PC-3 (cell line): ENCODE measurements around the gene SMG6. TPM values are rescaled to one million over a fixed set of nuclear protein-coding genes. Genes with fewer than 3 reads are reported as not detected.

Experiments used
- ATAC-seq: fragments of 200-7000 bp; cut with Tn5 transposase; 2 replicates; pipeline ENCODE4 v1.9.1; 2020; ENCODE audit warnings: mild to moderate bottlenecking, moderate library complexity
- BruUV-seq: library from RNA; stranded (reverse); fragments of 400-500 nt; replicated peaks from 2 replicates; lab custom pipeline; 2021; lab: Mats Ljungman, UMichigan
- CTCF ChIA-PET: fragments of 300-600 bp; sonication (Branson Sonifier 250); formaldehyde crosslinking; loops from one replicate; lab custom pipeline; 2022; ENCODE audit warnings: antibody characterized with exemption; lab: Charles Lee
- POLR2A ChIA-PET: fragments of 300-600 bp; sonication (Branson Sonifier 250); formaldehyde crosslinking; loops from one replicate; lab custom pipeline; 2022; ENCODE audit warnings: antibody characterized with exemption; ENCODE audit not compliant: unreplicated experiment; lab: Charles Lee
- DNase-seq: peaks from one replicate; pipeline ENCODE4 v3.0.0-alpha.2; 2015
- H2AFZ ChIP-seq: fragments of 300-600 bp; sonication (generic); 2 replicates; pipeline ENCODE4 v1.6.0; 2016; ENCODE audit warnings: antibody characterized with exemption, low read length
- H3F3A ChIP-seq: fragments of 300-600 bp; sonication (generic); one replicate; pipeline ENCODE4 v1.6.0; 2017; ENCODE audit warnings: antibody characterized with exemption, low read length, control low read depth, mild to moderate bottlenecking; ENCODE audit not compliant: unreplicated experiment
- H3K27ac ChIP-seq: fragments of 300-600 bp; sonication (generic); 2 replicates; pipeline ENCODE4 v1.5.1; 2016; ENCODE audit warnings: mild to moderate bottlenecking, low read length
- H3K27me3 ChIP-seq: fragments of 300-600 bp; sonication (generic); 2 replicates; pipeline ENCODE4 v1.6.1; 2016; ENCODE audit warnings: low read length, mixed read lengths
- H3K36me3 ChIP-seq: fragments of 300-600 bp; sonication (generic); 2 replicates; pipeline ENCODE4 v1.6.1; 2016; ENCODE audit warnings: low read depth, mixed run types, low read length, mixed read lengths
- H3K4me1 ChIP-seq: fragments of 300-600 bp; sonication (generic); 2 replicates; pipeline ENCODE4 v1.5.1; 2016; ENCODE audit warnings: low read length; ENCODE audit not compliant: insufficient read depth
- H3K4me2 ChIP-seq: fragments of 300-600 bp; sonication (generic); 2 replicates; pipeline ENCODE4 v1.6.0; 2016; ENCODE audit warnings: low read length
- H3K4me3 ChIP-seq: fragments of 300-600 bp; sonication (generic); 2 replicates; pipeline ENCODE4 v1.5.1; 2016; ENCODE audit warnings: mild to moderate bottlenecking, low read length, mixed read lengths
- H3K79me2 ChIP-seq: fragments of 300-600 bp; sonication (generic); 2 replicates; pipeline ENCODE4 v1.6.1; 2017; ENCODE audit warnings: low read length, mixed read lengths
- H3K9ac ChIP-seq: fragments of 300-600 bp; sonication (generic); 2 replicates; pipeline ENCODE4 v1.6.0; 2016; ENCODE audit warnings: mild to moderate bottlenecking, low read length
- H3K9me2 ChIP-seq: fragments of 300-600 bp; sonication (generic); replicated peaks from 2 replicates; pipeline ENCODE4 v1.6.1; 2016; ENCODE audit warnings: mixed run types, low read length, mixed read lengths
- H3K9me3 ChIP-seq: fragments of 300-600 bp; sonication (generic); 2 replicates; pipeline ENCODE4 v1.6.1; 2016; ENCODE audit warnings: low read length, mixed read lengths
- H4K20me1 ChIP-seq: fragments of 300-600 bp; sonication (generic); 2 replicates; pipeline ENCODE4 v1.6.1; 2016; ENCODE audit warnings: low read length, mixed read lengths
- CTCF ChIP-seq: fragments of 300-600 bp; sonication (generic); conservative IDR thresholded peaks from 2 replicates; pipeline ENCODE4 v1.5.1; 2017; ENCODE audit warnings: antibody characterized with exemption, low read depth, mild to moderate bottlenecking, low read length
- EZH2 ChIP-seq: fragments of 300-600 bp; sonication (generic); IDR thresholded peaks from one replicate; pipeline ENCODE4 v1.6.1; 2017; ENCODE audit warnings: antibody characterized with exemption, mild to moderate bottlenecking, low read length; ENCODE audit not compliant: unreplicated experiment
- EZH2phosphoT487 ChIP-seq: fragments of 300-600 bp; sonication (generic); IDR thresholded peaks from 2 replicates; pipeline ENCODE4 v1.6.1; 2018; ENCODE audit warnings: mild to moderate bottlenecking, antibody characterized with exemption, low read length, borderline replicate concordance
- intact Hi-C: fragments of 100-400 bp; cut with micrococcal nuclease; formaldehyde crosslinking; loops from 2 replicates; pipeline ENCODE4 v1.9.0; 2023
- total RNA-seq: library from RNA; depleted of rRNA; stranded (reverse); fragments of >200 nt; gene quantifications from 2 replicates; pipeline ENCODE4 v1.2.3, GENCODE V29; 2014

Gene SMG6
- total RNA-seq, 1 experiment from 2014 or later: 13.4 TPM

GRCh38 chr17:2177235-2177811, 126.3 kb downstream of the SMG6 start:
- H3K27ac ChIP-seq: no peak overlapping the region
- no peaks in the 10 kb centered on the region for H3K36me3 ChIP-seq
- no peaks in the 10 kb centered on the region for H3K9me3 ChIP-seq
- ATAC-seq (no peak), DNase-seq (no peak)
- ChIA-PET CTCF (no interaction called here), POLR2A (no interaction called here)
- no peaks in the 10 kb centered on the region for H4K20me1 ChIP-seq
- no peak overlapping the region for H2AFZ ChIP-seq
- intact Hi-C loops: loop anchor here (10.0 kb wide), 1 partner anchor 93 kb away; no protein-coding TSS in a partner anchor
- peaks cover 7% of the 10 kb centered on the region for H3K4me1 ChIP-seq
- no peaks in the 10 kb centered on the region for H3K9me2 ChIP-seq
- no peak overlapping the region for H3K9ac ChIP-seq
- BruUV-seq: no TSS peak
- H3F3A ChIP-seq: no peaks in the 10 kb centered on the region
- no peaks in the 10 kb centered on the region for H3K27me3 ChIP-seq
- TF ChIP-seq CTCF (no peak), EZH2 (no peak), EZH2phosphoT487 (no peak)
- H3K4me3 ChIP-seq: no peak overlapping the region
- no peak overlapping the region for H3K4me2 ChIP-seq
- H3K79me2 ChIP-seq: no peaks in the 10 kb centered on the region

DNA sequence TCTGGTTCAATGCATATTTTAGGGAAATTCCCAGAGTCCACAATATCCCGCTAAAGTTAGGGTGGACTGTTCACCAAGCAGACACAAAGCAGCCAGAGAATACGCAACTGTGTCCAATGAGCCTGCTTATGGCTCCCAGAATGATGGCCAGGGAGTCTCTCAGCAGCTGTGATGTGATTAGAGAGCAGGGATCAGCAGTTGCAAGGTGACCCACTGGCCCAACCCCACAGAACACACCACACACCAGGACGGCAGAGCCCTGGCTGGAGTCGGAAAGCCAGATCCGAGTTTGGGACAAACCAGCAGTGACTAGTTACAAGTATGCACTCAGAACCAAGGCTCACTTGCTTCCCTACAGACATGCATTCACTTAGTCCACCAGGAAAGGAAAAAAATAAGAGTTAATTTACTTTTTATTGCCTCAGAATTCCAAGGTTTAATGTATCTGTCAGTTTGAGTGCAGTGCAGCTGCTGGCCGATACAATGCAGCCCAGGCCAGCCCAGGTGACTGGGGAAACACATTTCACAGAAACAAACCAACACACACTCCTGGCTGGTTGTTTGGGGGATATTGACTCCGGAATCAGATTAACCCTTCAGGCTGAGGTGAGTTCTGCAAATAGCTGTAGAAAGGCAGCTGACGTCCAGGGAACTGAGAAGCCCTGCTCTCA, 127.0 kb downstream of the SMG6 start:
- CTCF ChIA-PET: no interaction called here
- Histone ChIP-seq H4K20me1 (no peaks in the 10 kb centered on the region), H3K9me3 (no peaks in the 10 kb centered on the region), H3K9ac (no peak overlapping the region), H3K79me2 (no peaks in the 10 kb centered on the region), H3K9me2 (no peaks in the 10 kb centered on the region), H3K4me2 (no peak overlapping the region), H2AFZ (no peak overlapping the region), H3K4me1 (peaks cover 14% of the 10 kb centered on the region), H3F3A (no peaks in the 10 kb centered on the region), H3K27ac (no peak overlapping the region), H3K27me3 (no peaks in the 10 kb centered on the region), H3K4me3 (no peak overlapping the region), H3K36me3 (no peaks in the 10 kb centered on the region)
- intact Hi-C loops: loop anchor here (10.0 kb wide), 1 partner anchor 92 kb away; no protein-coding TSS in a partner anchor
- DNase-seq (no peak), ATAC-seq (no peak)
- TF ChIP-seq EZH2: no peak
- no peak for TF ChIP-seq EZH2phosphoT487
- TF ChIP-seq CTCF: no peak
- POLR2A ChIA-PET: no interaction called here
- BruUV-seq: no TSS peak

DNA sequence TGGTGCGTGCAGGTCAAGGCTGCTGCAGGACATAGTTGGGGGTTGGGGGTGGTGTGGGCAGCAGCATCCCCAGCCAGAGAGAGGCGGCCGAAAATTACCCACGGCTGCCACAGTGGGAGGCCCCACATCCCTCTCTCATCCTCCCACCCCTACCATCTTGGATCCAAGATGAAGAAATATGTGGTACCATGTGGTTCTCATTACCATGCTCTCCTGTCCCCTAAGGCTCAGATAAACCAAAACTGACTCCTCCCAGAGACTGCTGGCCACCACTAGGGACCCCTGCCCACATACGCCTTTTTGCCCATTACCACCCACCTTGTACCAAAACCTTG, 128.3 kb downstream of the SMG6 start:
- peaks cover 15% of the 10 kb centered on the region for H3K4me1 ChIP-seq

More for the DNA sequence above, 128.3 kb downstream of the SMG6 start:
- TF ChIP-seq CTCF (no peak), EZH2 (no peak)
- intact Hi-C loops: loop anchor here (10.0 kb wide), 1 partner anchor 90 kb away; no protein-coding TSS in a partner anchor
- ATAC-seq (no peak), DNase-seq (no peak)
- Histone ChIP-seq H3K4me2 (no peak overlapping the region), H3K4me3 (no peak overlapping the region), H3K9me2 (no peaks in the 10 kb centered on the region), H3K36me3 (no peaks in the 10 kb centered on the region), H3K9ac (no peak overlapping the region), H3K9me3 (no peaks in the 10 kb centered on the region), H3K27ac (no peak overlapping the region), H4K20me1 (no peaks in the 10 kb centered on the region), H3F3A (no peaks in the 10 kb centered on the region), H3K79me2 (no peaks in the 10 kb centered on the region), H3K27me3 (no peaks in the 10 kb centered on the region), H2AFZ (no peak overlapping the region)
- ChIA-PET CTCF (no interaction called here), POLR2A (no interaction called here)
- no TSS peak for BruUV-seq
